IMR-90 (cell line): Measurements from ENCODE around the gene HSD17B8. TPM values are rescaled to one million over a fixed set of nuclear protein-coding genes. Genes with fewer than 3 reads are reported as not detected.

ENCODE experiments used
- ATAC-seq: fragments of 200-7000 bp; cut with Tn5 transposase; 2 replicates; pipeline ENCODE4 v1.9.1; 2020; ENCODE audit warnings: low read depth, mild to moderate bottlenecking, moderate library complexity
- BruUV-seq: library from RNA; stranded (reverse); fragments of 400-500 nt; replicated peaks from 2 replicates; lab custom pipeline; 2021; lab: Mats Ljungman, UMichigan
- CTCF ChIA-PET: fragments of 300-600 bp; formaldehyde crosslinking; extraction: SDS; loops from one replicate; lab custom pipeline; 2021; ENCODE audit warnings: antibody characterized with exemption; lab: Yijun Ruan, JAX
- POLR2A ChIA-PET: fragments of 300-600 bp; sonication (Branson Sonifier 250); formaldehyde crosslinking; loops from one replicate; lab custom pipeline; 2022; ENCODE audit warnings: antibody characterized with exemption; ENCODE audit not compliant: unreplicated experiment; lab: Charles Lee
- DNase-seq: peaks from one replicate; pipeline ENCODE4 v3.0.0; 2013
- H2AFZ ChIP-seq: replicated peaks from 2 replicates; pipeline ENCODE3; 2013; ENCODE audit warnings: low read length, mild to moderate bottlenecking; ENCODE audit not compliant: poor library complexity
- H2AK5ac ChIP-seq: 2 replicates; pipeline ENCODE4 v1.6.1; 2013; ENCODE audit warnings: low read depth, low read length, inconsistent platforms
- H2AK9ac ChIP-seq: replicated peaks from 2 replicates; pipeline ENCODE3; 2013; ENCODE audit warnings: mild to moderate bottlenecking, low read depth, low read length, moderate library complexity; ENCODE audit not compliant: poor library complexity
- H2BK120ac ChIP-seq: 2 replicates; pipeline ENCODE4 v1.6.1; 2013; ENCODE audit warnings: low read depth, low read length, inconsistent platforms
- H2BK15ac ChIP-seq: 3 replicates; pipeline ENCODE4 v1.6.1; 2013; ENCODE audit warnings: low read depth, low read length, inconsistent platforms
- H2BK20ac ChIP-seq: 2 replicates; pipeline ENCODE4 v1.6.1; 2013; ENCODE audit warnings: low read depth, mild to moderate bottlenecking, inconsistent platforms, low read length, moderate library complexity
- H2BK5ac ChIP-seq: 2 replicates; pipeline ENCODE4 v1.6.1; 2013; ENCODE audit warnings: mild to moderate bottlenecking, low read depth, low read length, inconsistent platforms; ENCODE audit not compliant: poor library complexity, severe bottlenecking
- H3K14ac ChIP-seq: replicated peaks from 2 replicates; pipeline ENCODE4 v1.6.1; 2013; ENCODE audit warnings: low read depth, low read length, inconsistent platforms
- H3K18ac ChIP-seq: 2 replicates; pipeline ENCODE4 v1.6.1; 2013; ENCODE audit warnings: low read depth, low read length, control low read depth
- H3K23ac ChIP-seq: 2 replicates; pipeline ENCODE4 v1.6.1; 2013; ENCODE audit warnings: low read depth, low read length, inconsistent platforms
- H3K27ac ChIP-seq: 2 replicates; pipeline ENCODE4 v1.5.1; 2013; ENCODE audit warnings: mild to moderate bottlenecking, control low read depth, low read length; ENCODE audit not compliant: insufficient read depth
- H3K27me3 ChIP-seq: 2 replicates; pipeline ENCODE4 v1.6.1; 2013; ENCODE audit warnings: low read length; ENCODE audit not compliant: control insufficient read depth, insufficient read depth
- H3K36me3 ChIP-seq: 2 replicates; pipeline ENCODE4 v1.6.1; 2013; ENCODE audit warnings: low read length, mixed read lengths; ENCODE audit not compliant: control insufficient read depth, insufficient read depth
- H3K4ac ChIP-seq: 2 replicates; pipeline ENCODE4 v1.6.1; 2013; ENCODE audit warnings: low read depth, low read length, inconsistent platforms
- H3K4me1 ChIP-seq: 2 replicates; pipeline ENCODE4 v1.6.1; 2013; ENCODE audit warnings: low read length, mixed read lengths; ENCODE audit not compliant: control insufficient read depth, insufficient read depth
- H3K4me2 ChIP-seq: 2 replicates; pipeline ENCODE4 v1.6.1; 2013; ENCODE audit warnings: low read depth, mild to moderate bottlenecking, control low read depth, low read length, moderate library complexity
- H3K4me3 ChIP-seq: 2 replicates; pipeline ENCODE4 v1.5.1; 2013; ENCODE audit warnings: low read depth, mild to moderate bottlenecking, control low read depth, low read length, moderate library complexity; ENCODE audit not compliant: insufficient read depth
- H3K56ac ChIP-seq: 2 replicates; pipeline ENCODE4 v1.6.1; 2013; ENCODE audit warnings: low read length, inconsistent platforms; ENCODE audit not compliant: insufficient read depth; ENCODE audit errors: extremely low read depth
- H3K79me1 ChIP-seq, 2 experiments: 2 replicates each; pipeline ENCODE4 v1.6.1; 2013; ENCODE audit warnings: low read length in 2 of 2, inconsistent platforms in 1 of 2, low read depth in 1 of 2
- H3K9ac ChIP-seq: 2 replicates; pipeline ENCODE4 v1.6.1; 2013; ENCODE audit warnings: low read depth, low read length, control low read depth
- H3K9me1 ChIP-seq: 2 replicates; pipeline ENCODE4 v1.6.1; 2013; ENCODE audit warnings: low read length, inconsistent platforms; ENCODE audit not compliant: insufficient read depth
- H3K9me3 ChIP-seq: 2 replicates; pipeline ENCODE4 v1.6.1; 2013; ENCODE audit warnings: low read length; ENCODE audit not compliant: control insufficient read depth, insufficient read depth
- H4K20me1 ChIP-seq: 2 replicates; pipeline ENCODE4 v1.6.1; 2013; ENCODE audit warnings: low read length, inconsistent platforms; ENCODE audit not compliant: insufficient read depth
- H4K5ac ChIP-seq: 2 replicates; pipeline ENCODE4 v1.6.1; 2013; ENCODE audit warnings: mild to moderate bottlenecking, low read depth, low read length, control low read depth
- H4K8ac ChIP-seq, 2 experiments: 2 replicates each; pipeline ENCODE4 v1.6.1; 2013; ENCODE audit warnings: low read depth in 2 of 2, low read length in 2 of 2, control low read depth in 1 of 2, inconsistent platforms in 1 of 2
- H4K91ac ChIP-seq: 2 replicates; pipeline ENCODE4 v1.6.1; 2013; ENCODE audit warnings: low read depth, low read length, inconsistent platforms; ENCODE audit not compliant: insufficient read depth
- BHLHE40 ChIP-seq: fragments of 150-350 bp; IDR thresholded peaks from 2 replicates; pipeline ENCODE4 v1.6.1; 2016; ENCODE audit warnings: mild to moderate bottlenecking, low read depth, low read length
- CHD1 ChIP-seq: IDR thresholded peaks from 2 replicates; pipeline ENCODE4 v1.6.1; 2012; ENCODE audit warnings: low read depth, low read length, improper control_type of control experiment
- MAZ ChIP-seq: IDR thresholded peaks from 2 replicates; pipeline ENCODE4 v1.6.1; 2012; ENCODE audit warnings: low read depth, mild to moderate bottlenecking, low read length, improper control_type of control experiment, moderate library complexity, borderline replicate concordance
- MXI1 ChIP-seq: IDR thresholded peaks from 2 replicates; pipeline ENCODE4 v1.6.1; 2012; ENCODE audit warnings: low read depth, mild to moderate bottlenecking, low read length, moderate library complexity, borderline replicate concordance
- POLR2A ChIP-seq: IDR thresholded peaks from 2 replicates; pipeline ENCODE4 v1.6.1; 2012; ENCODE audit warnings: mild to moderate bottlenecking, low read depth, low read length
- WGBS, 2 experiments: methylation state at CpG; one replicate each; pipeline versions ENCODE4 v1.1.5 to v1.1.7; 2013; ENCODE audit warnings: missing lambda C conversion rate in 2 of 2; ENCODE audit not compliant: insufficient read length in 1 of 2; ENCODE audit errors: extremely low coverage in 2 of 2; 5-methylcytosine and 5-hydroxymethylcytosine counted together
- dilution Hi-C: fragments of 300-500 bp; cut with HindIII; formaldehyde crosslinking; loops from one replicate; pipeline ENCODE4 v1.14.3; 2018; ENCODE audit warnings: low sequenced_read_pairs; ENCODE audit not compliant: unreplicated experiment
- in situ Hi-C: fragments of 300-500 bp; cut with MboI; formaldehyde crosslinking; loops from 3 replicates; pipeline ENCODE4 v1.14.3; 2019; ENCODE audit warnings: low sequenced_read_pairs, inconsistent platforms, mixed read lengths
- intact Hi-C: fragments of 100-400 bp; cut with micrococcal nuclease; formaldehyde crosslinking; loops from 2 replicates; pipeline ENCODE4 v1.10.0; 2022
- polyA plus RNA-seq, 3 experiments: library from polyadenylated mRNA; depleted of rRNA; stranded (reverse); fragments of >200 nt; gene quantifications; 2 replicates each; pipeline ENCODE4 v1.2.3, GENCODE V29; 2012; ENCODE audit warnings: low replicate concordance in 1 of 3
- total RNA-seq: library from RNA; depleted of rRNA; stranded (reverse); fragments of >200 nt; gene quantifications from 2 replicates; pipeline ENCODE4 v1.2.3, GENCODE V29; 2012
- TF ChIP-seq, protein P1 (sequence below): conservative IDR thresholded peaks from 2 replicates; pipeline ENCODE4 v1.5.1; 2012; ENCODE audit warnings: mild to moderate bottlenecking, low read depth, low read length, improper control_type of control experiment

Gene HSD17B8
- total and polyA plus RNA-seq, 2 of the 4 experiments (the other 2 are of a cell fraction): 1.6 to 4.3 TPM

- H3K4me3 ChIP-seq: peak overlapping the region; percentile 59
- peak overlapping the region; percentile 33; the same call in 1 of the 2 replicates for H2BK120ac ChIP-seq
- peak overlapping the region; percentile 78 for H3K14ac ChIP-seq
- peak overlapping the region; percentile 89 for H2AK9ac ChIP-seq
- peak overlapping the region; percentile 10; the same call in 1 of the 2 replicates for H3K27ac ChIP-seq
- H3K4me1 ChIP-seq: peaks cover 2% of the 10 kb centered on the region; the same call in 1 of the 2 replicates
- peak overlapping the region; percentile 82 for H3K23ac ChIP-seq
- in situ Hi-C loops: no loop called here
- peaks cover 20% of the 10 kb centered on the region for H3K36me3 ChIP-seq
- peak overlapping the region; percentile 92 for H2AFZ ChIP-seq
- no peak overlapping the region; the same call in 1 of the 2 replicates for H2AK5ac ChIP-seq
- CTCF ChIA-PET: interaction anchor here (0.6 kb wide), 1 partner anchor 183 kb away, joined by 3 read pairs; no protein-coding TSS in a partner anchor
- POLR2A ChIA-PET: interaction anchor here (0.6 kb wide), 1 partner anchor 105 kb away, joined by 7 read pairs; no protein-coding TSS in a partner anchor
- H3K27me3 ChIP-seq: peaks cover 18% of the 10 kb centered on the region
- H4K91ac ChIP-seq: peak overlapping the region; percentile 53
- peak; percentile 69 for ATAC-seq
- TF ChIP-seq MXI1 (no peak), CHD1 (no peak), BHLHE40 (no peak), MAZ (no peak), POLR2A (0 out of 2 replicates have a peak, but pooled peaks have one; percentile 10)
- TF ChIP-seq, protein P1, sequence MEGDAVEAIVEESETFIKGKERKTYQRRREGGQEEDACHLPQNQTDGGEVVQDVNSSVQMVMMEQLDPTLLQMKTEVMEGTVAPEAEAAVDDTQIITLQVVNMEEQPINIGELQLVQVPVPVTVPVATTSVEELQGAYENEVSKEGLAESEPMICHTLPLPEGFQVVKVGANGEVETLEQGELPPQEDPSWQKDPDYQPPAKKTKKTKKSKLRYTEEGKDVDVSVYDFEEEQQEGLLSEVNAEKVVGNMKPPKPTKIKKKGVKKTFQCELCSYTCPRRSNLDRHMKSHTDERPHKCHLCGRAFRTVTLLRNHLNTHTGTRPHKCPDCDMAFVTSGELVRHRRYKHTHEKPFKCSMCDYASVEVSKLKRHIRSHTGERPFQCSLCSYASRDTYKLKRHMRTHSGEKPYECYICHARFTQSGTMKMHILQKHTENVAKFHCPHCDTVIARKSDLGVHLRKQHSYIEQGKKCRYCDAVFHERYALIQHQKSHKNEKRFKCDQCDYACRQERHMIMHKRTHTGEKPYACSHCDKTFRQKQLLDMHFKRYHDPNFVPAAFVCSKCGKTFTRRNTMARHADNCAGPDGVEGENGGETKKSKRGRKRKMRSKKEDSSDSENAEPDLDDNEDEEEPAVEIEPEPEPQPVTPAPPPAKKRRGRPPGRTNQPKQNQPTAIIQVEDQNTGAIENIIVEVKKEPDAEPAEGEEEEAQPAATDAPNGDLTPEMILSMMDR: no peak
- no peak overlapping the region for H2BK20ac ChIP-seq
- DNase-seq: no peak
- dilution Hi-C loops: no loop called here
- peaks cover 7 to 19% of the 10 kb centered on the region in 2 experiments for H3K79me1 ChIP-seq
- H3K9ac ChIP-seq: peak overlapping the region; percentile 72
- WGBS, 2 experiments: 3% methylated on average over 12 of the region's 43 CpGs; no CpG with 5 or more reads in 1 of the 2 experiments
- H3K4me2 ChIP-seq: peak overlapping the region; percentile 94
- BruUV-seq: no TSS peak
- H3K9me1 ChIP-seq: no peaks in the 10 kb centered on the region
- intact Hi-C loops: no loop called here
- no peaks in the 10 kb centered on the region for H3K9me3 ChIP-seq
- no peak overlapping the region for H2BK15ac ChIP-seq
- H2BK5ac ChIP-seq: no peak overlapping the region
- H3K56ac ChIP-seq: no peak overlapping the region
- peak overlapping the region; percentile 46 for H3K18ac ChIP-seq
- H4K5ac ChIP-seq: peak overlapping the region; percentile 72
- no peaks in the 10 kb centered on the region for H4K20me1 ChIP-seq
- H4K8ac ChIP-seq: peak overlapping the region; percentile 70 to 85
- peak overlapping the region; percentile 67 for H3K4ac ChIP-seq
Measured at GRCh38 chr6:33213166-33213988, 8.9 kb downstream of the HSD17B8 start.
